GM12878 (cell line): Measurements from ENCODE around the gene UNK. TPM values are rescaled to one million over a fixed set of nuclear protein-coding genes. Genes with fewer than 3 reads are reported as not detected.

Experiments
- BACH1 ChIP-seq: fragments of 450-650 bp; IDR thresholded peaks from 2 replicates; pipeline ENCODE4 v1.6.1; 2017; ENCODE audit warnings: mild to moderate bottlenecking, borderline replicate concordance
- BHLHE40 ChIP-seq, 2 experiments: fragments of 450-650 bp in 1 of 2; IDR thresholded peaks; 2 replicates each; pipeline ENCODE4 v1.6.1; 2011 to 2017; ENCODE audit warnings: low read depth in 2 of 2, borderline replicate concordance in 1 of 2, improper control_type of control experiment in 1 of 2, low read length in 1 of 2, mild to moderate bottlenecking in 1 of 2
- ETV6 ChIP-seq, 2 experiments: fragments of 450-650 bp in 1 of 2; IDR thresholded peaks in 1 of 2; conservative IDR thresholded peaks in 1 of 2; 2 replicates each; pipeline ENCODE4 v1.6.1; 2014; ENCODE audit warnings: antibody characterized with exemption in 1 of 2, borderline replicate concordance in 1 of 2, low read depth in 1 of 2, mild to moderate bottlenecking in 1 of 2, moderate library complexity in 1 of 2
- NFIC ChIP-seq: IDR thresholded peaks from 2 replicates; pipeline ENCODE4 v1.6.1; 2012; ENCODE audit warnings: low read depth, mild to moderate bottlenecking, inconsistent platforms, low read length, moderate library complexity
- PAX5 ChIP-seq: IDR thresholded peaks from 2 replicates; pipeline ENCODE4 v1.6.1; 2011; ENCODE audit warnings: low read depth, low read length, borderline replicate concordance
- POLR2A ChIP-seq: IDR thresholded peaks from 2 replicates; pipeline ENCODE4 v1.6.1; 2011; ENCODE audit warnings: low read depth, mild to moderate bottlenecking, low read length
- ZBTB40 ChIP-seq: fragments of 450-650 bp; IDR thresholded peaks from 2 replicates; pipeline ENCODE4 v1.6.1; 2016; ENCODE audit warnings: mild to moderate bottlenecking, moderate library complexity, borderline replicate concordance
- ZNF687 ChIP-seq: fragments of 450-650 bp; IDR thresholded peaks from 2 replicates; pipeline ENCODE4 v1.6.1; 2017; ENCODE audit warnings: mild to moderate bottlenecking, moderate library complexity
- polyA plus RNA-seq, 11 experiments: library from polyadenylated mRNA; depleted of rRNA in 4 of 11; unstranded in 6 of 11; stranded (reverse) in 5 of 11; fragments of >200 nt; fragmentation: Nextera tagmentation in 4 of 11; fragmentation: Illumina TruSeq in 1 of 11; extraction: Ambion mirVana in 4 of 11; extraction: Trizol in 1 of 11; gene quantifications; 1 replicate in 1 of 11; 2 replicates in 10 of 11; pipeline versions ENCODE4 v1.2.1 to v1.2.3, GENCODE V29; 2011 to 2016; ENCODE audit warnings: inconsistent platforms in 2 of 11, missing spikeins in 2 of 11, low read depth in 1 of 11
- total RNA-seq, 4 experiments: library from RNA; depleted of rRNA in 3 of 4; stranded (reverse); fragments of >200 nt in 3 of 4; fragmentation: Illumina TruSeq in 1 of 4; extraction: Trizol in 1 of 4; gene quantifications; 2 replicates each; pipeline versions ENCODE4 v1.2.1 to v1.2.3, GENCODE V29; 2013 to 2021

The UNK gene
- total and polyA plus RNA-seq, 10 of the 15 experiments (the other 5 are each of a cell fraction or from before 2014, with no cell fraction given): 8.9 to 34.5 (median 27.3) TPM

GRCh38 chr17:75856062-75856756 is 71.6 kb downstream of the UNK start (continued):
- TF ChIP-seq ZNF687 (no peak), PAX5 (no peak), ETV6 (conservative IDR thresholded peaks at IDR 0.05 in 1 of 2, IDR thresholded peaks at IDR 0.05 in 1 of 2; ENCODE audit: borderline replicate concordance in 1 of 2, low read depth in 1 of 2) (no peak), POLR2A (no peak), BHLHE40 (IDR thresholded peaks at IDR 0.05; ENCODE audit: borderline replicate concordance in 1 of 2, low read depth in 2 of 2, low read length in 1 of 2) (0 out of 4 replicates have a peak, but pooled peaks of 1 of the 2 experiments have one; percentile 1), NFIC (no peak), ZBTB40 (0 out of 2 replicates have a peak, but pooled peaks have one; percentile 18), BACH1 (no peak; the same call in 1 of the 2 replicates)
